HL-60 (cell line): ENCODE data around the gene RSL24D1.

Experiments
- DNase-seq, 2 experiments: peaks; one replicate each; pipeline ENCODE4 v3.0.0-alpha.2; 2010 to 2020; ENCODE audit warnings: low read depth in 1 of 2, low spot score in 1 of 2
- H3K27ac ChIP-seq: fragments of 250-450 bp; sonication (Bioruptor Pico); replicated peaks from 2 replicates; pipeline ENCODE4 v1.5.1; 2020; ENCODE audit warnings: mild to moderate bottlenecking, moderate library complexity
- H3K27me3 ChIP-seq: fragments of 250-450 bp; sonication (Bioruptor Pico); 2 replicates; pipeline ENCODE4 v1.5.1; 2021; ENCODE audit warnings: mild to moderate bottlenecking, moderate library complexity; ENCODE audit not compliant: insufficient read depth, poor library complexity, severe bottlenecking
- H3K4me3 ChIP-seq: replicated peaks from 2 replicates; pipeline ENCODE4 v1.5.1; 2011; ENCODE audit warnings: mild to moderate bottlenecking, control low read depth, low read length; ENCODE audit not compliant: insufficient read depth
- CTCF ChIP-seq: IDR thresholded peaks from one replicate; pipeline ENCODE4 v1.5.1; 2011; ENCODE audit warnings: low read length, control low read depth, inconsistent platforms; ENCODE audit not compliant: insufficient read depth
- GABPA ChIP-seq: IDR thresholded peaks from 2 replicates; pipeline ENCODE4 v1.6.1; 2012; ENCODE audit warnings: low read depth
- POLR2AphosphoS5 ChIP-seq: IDR thresholded peaks from 2 replicates; pipeline ENCODE4 v1.6.1; 2012; ENCODE audit warnings: low read depth
- REST ChIP-seq: IDR thresholded peaks from 2 replicates; pipeline ENCODE4 v1.6.1; 2012; ENCODE audit warnings: low read depth; ENCODE audit not compliant: insufficient replicate concordance
- SPI1 ChIP-seq: IDR thresholded peaks from 2 replicates; pipeline ENCODE4 v1.6.1; 2012; ENCODE audit warnings: low read depth, mild to moderate bottlenecking, borderline replicate concordance

RSL24D1 gene

GRCh38 chr15:55133972-55134371, 62.8 kb downstream of the RSL24D1 start:
- no peak for DNase-seq
- H3K27me3 ChIP-seq: peaks cover 3% of the 10 kb centered on the region
- H3K27ac ChIP-seq: no peak overlapping the region

GRCh38 chr15:55132672-55133071, 64.1 kb downstream of the RSL24D1 start:
- Histone ChIP-seq H3K4me3 (no peak overlapping the region), H3K27ac (no peak overlapping the region), H3K27me3 (peaks cover 3% of the 10 kb centered on the region)
- TF ChIP-seq REST: no peak
- no peak for TF ChIP-seq SPI1
- TF ChIP-seq CTCF: no peak
- no peak for TF ChIP-seq POLR2AphosphoS5
- no peak for TF ChIP-seq GABPA
- DNase-seq: no peak

More at GRCh38 chr15:55133972-55134371, 62.8 kb downstream of the RSL24D1 start:
- H3K4me3 ChIP-seq: no peak overlapping the region
- TF ChIP-seq SPI1 (no peak), GABPA (no peak), REST (no peak), CTCF (no peak), POLR2AphosphoS5 (no peak)
